ENCODE results near the gene TNXB. TPM values are rescaled to one million over a fixed set of nuclear protein-coding genes. Genes with fewer than 3 reads are reported as not detected.
"Not testable (repeated sequence)": the region's sequence is repeated elsewhere in the genome, so short reads cannot be mapped to it uniquely, and the experiment has no call there.

The TNXB gene
- total and polyA plus RNA-seq, 9 of the 15 experiments (the other 6 are each of a cell fraction or from before 2014, with no cell fraction given): 0.14 to 28.1 (median 12.4) TPM

DNA sequence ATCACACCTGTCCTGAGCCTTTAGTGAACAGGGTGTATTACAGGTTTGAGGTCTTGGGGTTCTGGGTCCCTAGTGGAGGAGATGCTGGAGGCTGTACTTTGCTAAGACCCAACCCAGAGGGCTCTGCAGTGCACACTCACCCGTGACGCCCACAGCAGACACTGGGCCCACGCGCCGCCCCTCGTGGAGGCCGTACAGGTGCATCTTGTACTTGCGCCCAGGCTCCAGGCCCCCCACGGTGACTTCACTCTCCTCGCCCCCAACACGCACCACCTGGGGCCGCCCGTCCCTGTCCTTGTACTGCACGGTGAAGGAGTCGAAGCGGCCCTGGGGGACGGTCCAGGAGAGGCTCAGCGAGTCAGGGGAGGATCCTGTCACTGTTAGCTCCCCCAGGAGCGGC is 41.6 kb downstream of the TNXB start:
- H3K27ac ChIP-seq (ENCODE audit: extremely low read depth, low read depth, low read length); H3K4me2 ChIP-seq (ENCODE audit: insufficient read depth, low read length); POLR2A ChIA-PET; FAIRE-seq; H3K79me2 ChIP-seq (ENCODE audit: control insufficient read depth, insufficient read depth, low read length); in situ Hi-C loops (cut with MboI); BruUV-seq (replicated peaks); H3K9me3 ChIP-seq (replicated peaks; ENCODE audit: control insufficient read depth, insufficient read depth, low read depth, low read length); ATAC-seq; H4K20me1 ChIP-seq (replicated peaks; ENCODE audit: control insufficient read depth, insufficient read depth, low read length); H3K9ac ChIP-seq (ENCODE audit: insufficient read depth in 1 of 2, low read depth in 2 of 2, low read length in 2 of 2); intact Hi-C loops (cut with micrococcal nuclease); H3K36me3 ChIP-seq (ENCODE audit: control insufficient read depth, insufficient read depth, low read length); CTCF ChIA-PET (ENCODE audit: low intra/inter-chr PET ratio); H3K4me3 ChIP-seq; H2AFZ ChIP-seq (ENCODE audit: low read depth, low read length); DNase-seq (ENCODE audit: extremely low read depth in 1 of 4, low spot score in 3 of 4); H3K9me1 ChIP-seq (ENCODE audit: control insufficient read depth, insufficient read depth, low read length): not testable (repeated sequence)
- peaks cover 0 to 18% of the 10 kb centered on the region in 2 experiments; a peak in 2 of 5 replicates for H3K4me1 ChIP-seq (replicated peaks in 1 of 2; ENCODE audit: control insufficient read depth in 2 of 2, insufficient read depth in 2 of 2, low read length in 2 of 2)
- WGBS (ENCODE audit: insufficient coverage, low coverage, missing lambda C conversion rate): 13% methylated on average over 10 of the region's 19 CpGs
- peaks cover 41 to 54% of the 10 kb centered on the region in 2 experiments for H3K27me3 ChIP-seq (ENCODE audit: control insufficient read depth in 2 of 2, insufficient read depth in 2 of 2, low read length in 2 of 2)

DNA sequence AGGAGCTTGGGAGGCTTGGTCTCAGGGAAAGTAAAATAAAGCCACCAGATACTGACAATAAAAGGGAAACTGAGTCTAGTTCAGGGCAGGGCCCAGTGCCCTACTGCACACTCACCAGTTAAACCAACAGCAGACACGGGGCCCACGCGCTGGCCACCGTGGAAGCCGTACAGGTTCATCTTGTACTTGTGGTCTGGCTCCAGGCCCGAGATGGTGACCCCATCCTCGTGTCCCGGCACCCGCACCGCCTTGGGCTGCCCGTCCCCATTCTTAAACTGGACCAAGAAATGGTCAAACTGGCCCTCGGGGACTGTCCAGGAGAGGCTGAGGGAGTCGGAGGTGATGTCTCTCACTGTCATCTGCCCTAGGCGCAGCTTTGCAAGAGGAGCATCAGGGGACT is 44.4 kb downstream of the TNXB start:
- H3K4me2 ChIP-seq (ENCODE audit: insufficient read depth, low read length): no peak overlapping the region
- peak overlapping the region in 1 of 2 experiments; percentile 24; a peak in 2 of 4 replicates for H3K9ac ChIP-seq (ENCODE audit: insufficient read depth in 1 of 2, low read depth in 2 of 2, low read length in 2 of 2)
- H3K4me1 ChIP-seq (replicated peaks in 1 of 2; ENCODE audit: control insufficient read depth in 2 of 2, insufficient read depth in 2 of 2, low read length in 2 of 2): peaks cover 0 to 23% of the 10 kb centered on the region in 2 experiments; a peak in 2 of 5 replicates
- ATAC-seq (no peak), FAIRE-seq (no peak), DNase-seq (ENCODE audit: extremely low read depth in 1 of 4, low spot score in 3 of 4) (no peak)
- ChIA-PET POLR2A (interaction anchor here (1.0 kb wide), 1 partner anchor 17 kb away, joined by 4 read pairs; no protein-coding TSS in a partner anchor), CTCF (ENCODE audit: low intra/inter-chr PET ratio) (no interaction called here)
- BruUV-seq (replicated peaks): no TSS peak
- 31% methylated on average over 14 of the region's 14 CpGs for WGBS (ENCODE audit: insufficient coverage, low coverage, missing lambda C conversion rate)
- H3K36me3 ChIP-seq (ENCODE audit: control insufficient read depth, insufficient read depth, low read length): no peaks in the 10 kb centered on the region
- intact Hi-C loops (cut with micrococcal nuclease): no loop called here
- in situ Hi-C loops (cut with MboI): no loop called here
- H3K27ac ChIP-seq (ENCODE audit: extremely low read depth, low read depth, low read length): no peak overlapping the region
- H3K27me3 ChIP-seq (ENCODE audit: control insufficient read depth in 2 of 2, insufficient read depth in 2 of 2, low read length in 2 of 2): peaks cover 23 to 31% of the 10 kb centered on the region in 2 experiments
- no peaks in the 10 kb centered on the region for H4K20me1 ChIP-seq (replicated peaks; ENCODE audit: control insufficient read depth, insufficient read depth, low read length)
- no peaks in the 10 kb centered on the region for H3K9me3 ChIP-seq (replicated peaks; ENCODE audit: control insufficient read depth, insufficient read depth, low read depth, low read length)
- no peak overlapping the region for H2AFZ ChIP-seq (ENCODE audit: low read depth, low read length)
- H3K79me2 ChIP-seq (ENCODE audit: control insufficient read depth, insufficient read depth, low read length): no peaks in the 10 kb centered on the region
- no peaks in the 10 kb centered on the region for H3K9me1 ChIP-seq (ENCODE audit: control insufficient read depth, insufficient read depth, low read length)
- H3K4me3 ChIP-seq: no peak overlapping the region
- TF ChIP-seq ZNF124 (CRISPR knock-in tag; IDR thresholded peaks at IDR 0.05) (no peak), NONO (IDR thresholded peaks at IDR 0.05; ENCODE audit: low read depth in 2 of 2, low read length in 1 of 2) (no peak), ZNF212 (CRISPR knock-in tag; IDR thresholded peaks at IDR 0.05) (no peak), ZNF717 (CRISPR knock-in tag; IDR thresholded peaks at IDR 0.05) (no peak)
- TF ChIP-seq, protein P1, sequence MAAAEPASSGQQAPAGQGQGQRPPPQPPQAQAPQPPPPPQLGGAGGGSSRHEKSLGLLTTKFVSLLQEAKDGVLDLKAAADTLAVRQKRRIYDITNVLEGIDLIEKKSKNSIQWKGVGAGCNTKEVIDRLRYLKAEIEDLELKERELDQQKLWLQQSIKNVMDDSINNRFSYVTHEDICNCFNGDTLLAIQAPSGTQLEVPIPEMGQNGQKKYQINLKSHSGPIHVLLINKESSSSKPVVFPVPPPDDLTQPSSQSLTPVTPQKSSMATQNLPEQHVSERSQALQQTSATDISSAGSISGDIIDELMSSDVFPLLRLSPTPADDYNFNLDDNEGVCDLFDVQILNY (CRISPR knock-in tag; IDR thresholded peaks at IDR 0.05): no peak
- TF ChIP-seq, protein P2, sequence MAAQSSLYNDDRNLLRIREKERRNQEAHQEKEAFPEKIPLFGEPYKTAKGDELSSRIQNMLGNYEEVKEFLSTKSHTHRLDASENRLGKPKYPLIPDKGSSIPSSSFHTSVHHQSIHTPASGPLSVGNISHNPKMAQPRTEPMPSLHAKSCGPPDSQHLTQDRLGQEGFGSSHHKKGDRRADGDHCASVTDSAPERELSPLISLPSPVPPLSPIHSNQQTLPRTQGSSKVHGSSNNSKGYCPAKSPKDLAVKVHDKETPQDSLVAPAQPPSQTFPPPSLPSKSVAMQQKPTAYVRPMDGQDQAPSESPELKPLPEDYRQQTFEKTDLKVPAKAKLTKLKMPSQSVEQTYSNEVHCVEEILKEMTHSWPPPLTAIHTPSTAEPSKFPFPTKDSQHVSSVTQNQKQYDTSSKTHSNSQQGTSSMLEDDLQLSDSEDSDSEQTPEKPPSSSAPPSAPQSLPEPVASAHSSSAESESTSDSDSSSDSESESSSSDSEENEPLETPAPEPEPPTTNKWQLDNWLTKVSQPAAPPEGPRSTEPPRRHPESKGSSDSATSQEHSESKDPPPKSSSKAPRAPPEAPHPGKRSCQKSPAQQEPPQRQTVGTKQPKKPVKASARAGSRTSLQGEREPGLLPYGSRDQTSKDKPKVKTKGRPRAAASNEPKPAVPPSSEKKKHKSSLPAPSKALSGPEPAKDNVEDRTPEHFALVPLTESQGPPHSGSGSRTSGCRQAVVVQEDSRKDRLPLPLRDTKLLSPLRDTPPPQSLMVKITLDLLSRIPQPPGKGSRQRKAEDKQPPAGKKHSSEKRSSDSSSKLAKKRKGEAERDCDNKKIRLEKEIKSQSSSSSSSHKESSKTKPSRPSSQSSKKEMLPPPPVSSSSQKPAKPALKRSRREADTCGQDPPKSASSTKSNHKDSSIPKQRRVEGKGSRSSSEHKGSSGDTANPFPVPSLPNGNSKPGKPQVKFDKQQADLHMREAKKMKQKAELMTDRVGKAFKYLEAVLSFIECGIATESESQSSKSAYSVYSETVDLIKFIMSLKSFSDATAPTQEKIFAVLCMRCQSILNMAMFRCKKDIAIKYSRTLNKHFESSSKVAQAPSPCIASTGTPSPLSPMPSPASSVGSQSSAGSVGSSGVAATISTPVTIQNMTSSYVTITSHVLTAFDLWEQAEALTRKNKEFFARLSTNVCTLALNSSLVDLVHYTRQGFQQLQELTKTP (IDR thresholded peaks at IDR 0.05; ENCODE audit: low read depth in 1 of 2, partially characterized antibody in 2 of 2): no peak

Data from K562 (cell line).